Measurements from ENCODE around the gene NOSIP.

The NOSIP gene

GRCh38 chr19:49592486-49593232, 12.3 kb upstream of the NOSIP start:
- TF ChIP-seq JUND (IDR thresholded peaks at IDR 0.05; ENCODE audit: low read depth): no peak
- in situ Hi-C loops (cut with HindIII; ENCODE audit: low pct_unique_long_range_greater_than_20kb, low sequenced_read_pairs): no loop called here
- DNase-seq (ENCODE audit: low read depth in 1 of 2, low spot score in 1 of 2): peak in 1 of 2 experiments; percentile 44

GRCh38 chr19:49591731-49592485, 11.6 kb upstream of the NOSIP start:
- no peak for TF ChIP-seq JUND (IDR thresholded peaks at IDR 0.05; ENCODE audit: low read depth)
- in situ Hi-C loops (cut with HindIII; ENCODE audit: low pct_unique_long_range_greater_than_20kb, low sequenced_read_pairs): no loop called here
- peak in 1 of 2 experiments; percentile 67 for DNase-seq (ENCODE audit: low read depth in 1 of 2, low spot score in 1 of 2)

- in situ Hi-C loops (cut with HindIII; ENCODE audit: low pct_unique_long_range_greater_than_20kb, low sequenced_read_pairs): no loop called here
- no peak for TF ChIP-seq JUND (IDR thresholded peaks at IDR 0.05; ENCODE audit: low read depth)
- peak; percentile 50 to 78 for DNase-seq (ENCODE audit: low read depth in 1 of 2, low spot score in 1 of 2)
These were observed 10.8 kb upstream of the NOSIP start, which contains the start of gene PRR12 for GRCh38 chr19:49590971-49591730. Gene PRR12, plus strand, starts transcription at chr19:49591182. Its CDS starts 473 bp downstream, at chr19:49591655.

GRCh38 chr19:49590071-49590970, 10.0 kb upstream of the NOSIP start:
- TF ChIP-seq JUND (IDR thresholded peaks at IDR 0.05; ENCODE audit: low read depth): no peak
- in situ Hi-C loops (cut with HindIII; ENCODE audit: low pct_unique_long_range_greater_than_20kb, low sequenced_read_pairs): no loop called here
- peak; percentile 84 to 97 for DNase-seq (ENCODE audit: low read depth in 1 of 2, low spot score in 1 of 2)

GRCh38 chr19:49589502-49589905, 9.1 kb upstream of the NOSIP start:
- no peak for TF ChIP-seq JUND (IDR thresholded peaks at IDR 0.05; ENCODE audit: low read depth)
- no peak for DNase-seq (ENCODE audit: low read depth in 1 of 2, low spot score in 1 of 2)
- in situ Hi-C loops (cut with HindIII; ENCODE audit: low pct_unique_long_range_greater_than_20kb, low sequenced_read_pairs): no loop called here

- in situ Hi-C loops (cut with HindIII; ENCODE audit: low pct_unique_long_range_greater_than_20kb, low sequenced_read_pairs): no loop called here
- DNase-seq (ENCODE audit: low read depth in 1 of 2, low spot score in 1 of 2): no peak
- TF ChIP-seq JUND (IDR thresholded peaks at IDR 0.05; ENCODE audit: low read depth): no peak
These were observed 8.2 kb upstream of the NOSIP start for GRCh38 chr19:49588365-49589122.

- in situ Hi-C loops (cut with HindIII; ENCODE audit: low pct_unique_long_range_greater_than_20kb, low sequenced_read_pairs): no loop called here
- TF ChIP-seq JUND (IDR thresholded peaks at IDR 0.05; ENCODE audit: low read depth): no peak
- DNase-seq (ENCODE audit: low read depth in 1 of 2, low spot score in 1 of 2): no peak
These were observed 6.9 kb upstream of the NOSIP start for GRCh38 chr19:49587227-49587626.

- TF ChIP-seq JUND (IDR thresholded peaks at IDR 0.05; ENCODE audit: low read depth): no peak
- DNase-seq (ENCODE audit: low read depth in 1 of 2, low spot score in 1 of 2): no peak
- in situ Hi-C loops (cut with HindIII; ENCODE audit: low pct_unique_long_range_greater_than_20kb, low sequenced_read_pairs): no loop called here
These were observed 4.7 kb upstream of the NOSIP start for GRCh38 chr19:49585023-49585422.

GRCh38 chr19:49583239-49583638, 2.9 kb upstream of the NOSIP start:
- in situ Hi-C loops (cut with HindIII; ENCODE audit: low pct_unique_long_range_greater_than_20kb, low sequenced_read_pairs): no loop called here
- no peak for TF ChIP-seq JUND (IDR thresholded peaks at IDR 0.05; ENCODE audit: low read depth)
- no peak for DNase-seq (ENCODE audit: low read depth in 1 of 2, low spot score in 1 of 2)

- no peak for TF ChIP-seq JUND (IDR thresholded peaks at IDR 0.05; ENCODE audit: low read depth)
- in situ Hi-C loops (cut with HindIII; ENCODE audit: low pct_unique_long_range_greater_than_20kb, low sequenced_read_pairs): no loop called here
- peak in 1 of 2 experiments; percentile 75 for DNase-seq (ENCODE audit: low read depth in 1 of 2, low spot score in 1 of 2)
These were observed 702 bp upstream of the NOSIP start, which contains the start of gene PRRG2 for GRCh38 chr19:49581007-49581508. Gene PRRG2, plus strand, starts transcription at chr19:49581316. Its CDS starts 1,904 bp downstream, at chr19:49583220.

- TF ChIP-seq JUND (IDR thresholded peaks at IDR 0.05; ENCODE audit: low read depth): no peak
- DNase-seq (ENCODE audit: low read depth in 1 of 2, low spot score in 1 of 2): no peak
- in situ Hi-C loops (cut with HindIII; ENCODE audit: low pct_unique_long_range_greater_than_20kb, low sequenced_read_pairs): no loop called here
These were observed 451 bp downstream of the NOSIP start for GRCh38 chr19:49579947-49580263.
